GM19351 (cell line): ENCODE measurements around the gene XYLT2.
"Not testable (repeated sequence)": the region's sequence is repeated elsewhere in the genome, so short reads cannot be mapped to it uniquely, and the experiment has no call there.

ENCODE experiments used
- ATAC-seq: cut with Tn5 transposase; IDR thresholded peaks from one replicate; pipeline ENCODE4 v1.9.1; 2021; ENCODE audit warnings: mild to moderate bottlenecking, moderate library complexity; ENCODE audit not compliant: unreplicated experiment

Gene XYLT2

DNA sequence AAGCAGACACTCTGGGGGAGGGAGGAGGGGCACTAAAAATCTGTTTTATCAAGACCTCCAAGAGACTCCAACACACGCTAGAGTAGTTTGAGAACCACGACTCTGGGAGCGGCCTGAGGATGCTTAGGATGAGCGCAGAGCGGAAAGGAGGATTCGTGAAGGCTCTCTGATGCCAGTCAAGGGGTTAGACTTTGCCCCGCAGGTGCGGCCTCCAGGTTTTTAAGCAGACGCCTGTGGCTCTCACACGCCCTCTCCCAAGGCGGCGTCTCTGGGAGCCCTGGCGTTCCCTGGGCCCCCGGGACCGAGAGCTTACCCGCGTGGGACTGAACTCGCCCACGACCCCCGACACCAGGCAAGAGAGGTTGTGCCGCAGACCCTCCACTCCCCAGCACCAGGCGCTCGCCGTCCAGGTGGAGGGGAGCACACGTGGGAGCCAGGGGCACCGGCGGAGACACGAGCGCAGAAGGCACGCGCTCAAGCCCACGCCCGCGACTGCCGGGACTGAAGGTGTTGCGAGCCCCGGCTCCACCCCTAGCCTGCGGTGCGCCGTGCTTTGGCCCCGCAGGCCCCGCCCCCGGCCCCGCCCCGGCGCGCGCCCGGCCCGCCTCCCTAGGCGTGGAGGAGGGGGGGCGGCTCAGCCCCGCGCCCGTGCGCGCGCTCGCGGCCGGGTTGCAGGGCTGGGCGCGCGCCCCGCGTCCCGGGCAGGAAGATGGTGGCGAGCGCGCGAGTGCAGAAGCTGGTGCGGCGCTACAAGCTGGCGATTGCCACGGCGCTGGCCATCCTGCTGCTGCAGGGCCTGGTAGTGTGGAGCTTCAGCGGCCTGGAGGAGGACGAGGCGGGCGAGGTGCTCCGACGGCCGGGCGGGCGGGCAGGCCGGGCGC is at the start of gene XYLT2:
TSS of gene XYLT2 (plus strand) at position 695 of the 881 bp plus-strand sequence. CDS start at position 710, 15 bp downstream.
- peak; percentile 82 for ATAC-seq

GRCh38 chr17:50297407-50297865 is 48.5 kb upstream of the XYLT2 start:
- no peak for ATAC-seq

DNA sequence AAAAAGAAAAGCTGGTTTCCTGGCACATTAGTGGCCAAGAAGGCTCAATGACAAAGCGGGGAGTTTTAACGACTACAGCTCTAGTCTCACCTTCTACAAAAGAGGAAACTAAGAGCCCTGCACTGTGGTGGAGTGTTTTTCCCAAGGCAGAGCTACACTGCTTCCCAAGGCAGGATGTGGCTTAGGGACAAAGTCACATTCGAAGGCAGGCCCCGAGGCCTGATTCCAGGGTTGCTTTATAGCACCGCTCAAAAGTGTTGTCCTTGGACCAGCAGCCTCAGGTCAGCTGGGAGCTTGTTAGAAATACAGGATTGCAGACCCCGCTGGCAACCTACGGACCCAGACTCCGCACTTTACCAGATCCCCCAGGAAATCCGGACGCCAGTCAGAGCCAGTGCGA is 47.9 kb upstream of the XYLT2 start:
- ATAC-seq: no peak

- ATAC-seq: no peak
These were observed 46.1 kb upstream of the XYLT2 start for GRCh38 chr17:50299776-50300175.

DNA sequence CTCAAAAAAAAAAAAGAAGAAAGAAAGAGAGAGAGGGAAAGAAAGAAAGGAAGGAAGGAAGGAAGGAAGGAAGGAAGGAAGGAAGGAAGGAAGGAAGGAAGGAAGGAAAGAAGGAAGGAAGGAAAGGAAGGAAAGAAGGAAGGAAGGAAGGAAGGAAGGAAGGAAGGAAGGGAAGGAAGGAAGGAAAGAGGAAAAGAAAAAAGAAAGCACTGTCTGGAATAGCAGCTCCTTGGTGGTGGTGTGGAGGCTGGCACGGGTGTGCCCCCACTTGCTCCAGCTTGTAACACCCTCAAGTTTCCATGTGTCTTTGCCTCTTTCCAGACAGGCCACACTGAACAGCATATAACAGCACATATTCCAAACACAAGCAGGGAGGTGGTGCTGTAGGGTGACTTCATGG is 45.1 kb upstream of the XYLT2 start:
- not testable (repeated sequence) for ATAC-seq

DNA sequence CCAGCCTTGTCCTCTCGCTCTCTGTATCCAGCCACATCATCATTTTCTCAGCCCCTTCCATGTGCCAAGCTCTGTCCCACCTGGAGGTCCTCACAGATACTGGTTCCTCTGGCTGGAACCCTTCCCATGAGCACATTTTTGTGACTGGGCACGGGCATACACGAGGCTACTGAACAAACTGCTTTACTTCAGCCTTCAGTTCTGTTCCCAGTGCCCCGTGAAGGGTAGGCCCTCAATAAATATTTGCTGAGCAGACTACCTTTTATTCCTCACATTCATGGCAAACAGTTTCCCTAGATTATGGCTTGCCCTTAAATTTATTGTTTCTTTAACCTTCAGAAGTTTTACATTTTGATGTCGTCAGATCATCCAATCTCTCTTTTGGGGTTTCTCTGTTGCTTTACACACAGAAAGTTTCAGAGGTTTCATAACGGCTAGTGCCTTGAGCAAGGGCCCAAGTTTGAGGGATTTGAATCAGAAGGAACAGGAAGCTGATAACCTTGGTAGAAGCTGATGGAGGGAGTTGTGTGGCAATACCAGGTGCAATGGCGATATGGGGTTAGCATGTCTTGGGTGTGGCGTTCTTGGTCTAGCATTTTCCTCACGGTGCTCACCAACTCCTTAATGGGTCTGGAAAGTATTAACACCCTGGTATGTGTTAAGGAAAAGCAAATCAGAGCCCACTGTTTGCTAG is 43.9 kb upstream of the XYLT2 start:
- ATAC-seq: no peak

- ATAC-seq: no peak
These were observed 42.9 kb upstream of the XYLT2 start for GRCh38 chr17:50303051-50303450.

GRCh38 chr17:50303596-50303995 is 42.3 kb upstream of the XYLT2 start:
- no peak for ATAC-seq

- ATAC-seq: no peak
These were observed 41.0 kb upstream of the XYLT2 start for GRCh38 chr17:50304781-50305404.

DNA sequence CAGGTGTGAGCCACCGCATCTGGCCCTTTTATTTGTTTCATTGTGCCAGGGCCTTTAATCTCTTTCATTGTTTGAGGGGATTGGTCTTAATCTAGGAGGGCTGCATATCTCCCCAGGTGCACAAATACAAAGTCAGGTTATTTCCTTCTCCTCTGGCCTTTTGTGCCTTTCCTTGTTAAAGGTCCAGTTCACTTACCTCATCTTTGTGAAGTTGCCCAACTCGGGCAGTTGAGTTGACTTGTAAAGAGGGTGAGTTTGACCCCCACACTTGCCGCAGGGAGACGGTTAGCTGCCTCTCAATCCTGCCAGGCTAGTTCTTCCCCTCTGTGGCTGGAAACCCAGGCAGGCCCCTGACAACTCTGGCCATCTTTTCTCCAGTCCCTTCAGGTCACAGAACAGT is 38.3 kb upstream of the XYLT2 start:
- no peak for ATAC-seq

GRCh38 chr17:50308666-50309065 is 37.3 kb upstream of the XYLT2 start:
- ATAC-seq: no peak

DNA sequence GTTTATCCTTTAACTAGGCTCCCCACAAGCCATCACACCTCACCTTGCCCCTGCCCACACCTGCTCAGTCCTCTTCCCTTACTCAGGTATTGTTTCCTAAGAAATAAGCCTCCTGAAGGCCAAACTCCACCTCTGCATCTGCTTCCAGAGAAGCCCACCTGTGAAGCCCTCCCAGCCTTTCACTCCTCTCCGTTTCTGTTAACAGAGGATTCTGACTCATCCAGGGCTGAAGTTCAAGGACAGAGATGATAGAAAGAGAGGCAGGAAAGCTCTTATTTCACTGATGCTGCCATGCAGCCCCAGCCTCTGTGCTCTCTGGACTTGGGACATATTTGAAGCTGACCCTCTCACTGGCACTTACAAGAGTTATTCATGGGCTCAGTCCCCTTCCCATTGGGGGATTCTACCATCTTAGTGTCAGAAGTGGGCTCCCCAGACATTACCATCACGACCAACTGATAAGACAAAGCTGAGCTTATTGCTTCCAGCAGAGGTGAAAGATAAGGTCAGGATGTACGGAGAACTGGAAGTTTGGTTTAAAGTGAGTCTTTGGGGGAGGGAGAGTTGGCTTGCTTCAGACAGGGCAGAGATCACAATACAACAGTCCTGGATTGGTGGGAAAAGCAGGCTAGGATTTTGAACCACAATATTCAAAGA is 35.3 kb upstream of the XYLT2 start:
- no peak for ATAC-seq

DNA sequence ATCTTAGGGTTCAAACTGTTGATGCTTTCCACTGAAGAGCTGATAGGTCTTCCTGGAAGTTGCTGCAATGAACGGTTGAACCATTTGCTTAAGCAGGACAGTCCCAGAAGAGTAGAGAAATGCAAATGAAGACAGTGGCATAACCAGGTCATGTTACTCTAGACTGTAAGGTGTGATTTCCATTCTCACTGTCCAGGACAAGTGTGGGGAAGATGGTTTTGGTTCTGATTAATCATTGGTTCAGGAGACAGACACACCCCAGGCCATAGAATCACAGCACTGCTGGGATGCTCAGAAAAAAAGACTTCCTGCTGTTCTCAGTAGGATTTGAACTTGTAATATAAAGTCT is 34.8 kb upstream of the XYLT2 start:
- ATAC-seq: no peak

GRCh38 chr17:50311483-50311882 is 34.4 kb upstream of the XYLT2 start:
- no peak for ATAC-seq

DNA sequence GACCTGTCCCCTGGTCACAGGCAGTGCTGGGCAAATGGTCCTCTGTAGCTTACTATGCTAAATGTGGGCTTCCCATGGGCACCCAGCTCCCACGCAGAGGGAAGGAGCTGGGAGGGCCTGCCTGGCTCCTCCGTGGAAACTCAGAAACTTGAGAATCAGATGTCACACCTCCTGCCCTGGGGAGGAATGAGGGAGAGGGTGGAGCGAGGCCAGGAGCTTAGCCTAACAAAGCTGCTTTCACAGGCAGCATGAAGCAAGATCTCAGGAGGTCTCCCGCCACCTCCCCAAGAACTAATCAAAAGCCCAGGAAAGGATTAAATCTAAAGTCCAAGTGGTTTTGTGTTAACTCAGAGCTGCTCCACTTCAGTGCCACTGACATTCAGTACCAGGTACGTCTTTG is 33.6 kb upstream of the XYLT2 start:
- no peak for ATAC-seq

- no peak for ATAC-seq
These were observed 31.4 kb upstream of the XYLT2 start for GRCh38 chr17:50314456-50315011.

GRCh38 chr17:50316016-50316587 is 29.8 kb upstream of the XYLT2 start:
- no peak for ATAC-seq

GRCh38 chr17:50316660-50317059 is 29.3 kb upstream of the XYLT2 start:
- ATAC-seq: not testable (repeated sequence)

GRCh38 chr17:50317121-50317520 is 28.8 kb upstream of the XYLT2 start:
- ATAC-seq: no peak

- ATAC-seq: no peak
These were observed 27.2 kb upstream of the XYLT2 start for GRCh38 chr17:50318501-50319285.
